HG03039 (cell line): ENCODE measurements around the gene ANKRD35.
"Not testable (repeated sequence)": the region's sequence is repeated elsewhere in the genome, so short reads cannot be mapped to it uniquely, and the experiment has no call there.

Source experiments
- ATAC-seq: cut with Tn5 transposase; IDR thresholded peaks from one replicate; pipeline ENCODE4 v1.9.1; 2021; ENCODE audit warnings: mild to moderate bottlenecking, moderate library complexity; ENCODE audit not compliant: unreplicated experiment

The ANKRD35 gene, protein sequence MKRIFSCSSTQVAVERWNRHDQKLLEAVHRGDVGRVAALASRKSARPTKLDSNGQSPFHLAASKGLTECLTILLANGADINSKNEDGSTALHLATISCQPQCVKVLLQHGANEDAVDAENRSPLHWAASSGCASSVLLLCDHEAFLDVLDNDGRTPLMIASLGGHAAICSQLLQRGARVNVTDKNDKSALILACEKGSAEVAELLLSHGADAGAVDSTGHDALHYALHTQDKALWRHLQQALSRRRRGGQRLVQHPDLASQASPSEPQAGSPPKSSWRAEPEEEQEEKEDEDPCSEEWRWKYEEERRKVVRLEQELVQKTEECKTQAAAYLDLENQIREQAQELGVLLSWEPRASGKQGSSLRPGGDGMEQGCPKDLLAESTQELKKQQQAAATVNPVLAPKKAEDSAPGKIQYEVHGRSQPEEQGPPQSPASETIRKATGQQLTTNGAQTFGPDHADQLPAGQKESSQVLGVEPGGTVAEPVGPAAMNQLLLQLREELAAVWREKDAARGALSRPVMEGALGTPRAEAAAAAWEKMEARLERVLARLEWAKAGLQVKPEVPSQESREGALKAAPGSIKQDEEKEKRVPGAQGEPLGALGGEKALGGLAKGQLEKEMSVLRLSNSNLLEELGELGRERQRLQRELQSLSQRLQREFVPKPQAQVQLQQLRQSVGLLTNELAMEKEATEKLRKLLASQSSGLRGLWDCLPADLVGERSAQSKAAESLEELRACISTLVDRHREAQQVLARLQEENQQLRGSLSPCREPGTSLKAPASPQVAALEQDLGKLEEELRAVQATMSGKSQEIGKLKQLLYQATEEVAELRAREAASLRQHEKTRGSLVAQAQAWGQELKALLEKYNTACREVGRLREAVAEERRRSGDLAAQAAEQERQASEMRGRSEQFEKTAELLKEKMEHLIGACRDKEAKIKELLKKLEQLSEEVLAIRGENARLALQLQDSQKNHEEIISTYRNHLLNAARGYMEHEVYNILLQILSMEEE

GRCh38 chr1:145885738-145886287 is at the start of gene ANKRD35:
TSS of gene ANKRD35 (minus strand) at chr1:145885866. CDS start at chr1:145885758, 108 bp downstream.
- peak; percentile 96 for ATAC-seq

DNA sequence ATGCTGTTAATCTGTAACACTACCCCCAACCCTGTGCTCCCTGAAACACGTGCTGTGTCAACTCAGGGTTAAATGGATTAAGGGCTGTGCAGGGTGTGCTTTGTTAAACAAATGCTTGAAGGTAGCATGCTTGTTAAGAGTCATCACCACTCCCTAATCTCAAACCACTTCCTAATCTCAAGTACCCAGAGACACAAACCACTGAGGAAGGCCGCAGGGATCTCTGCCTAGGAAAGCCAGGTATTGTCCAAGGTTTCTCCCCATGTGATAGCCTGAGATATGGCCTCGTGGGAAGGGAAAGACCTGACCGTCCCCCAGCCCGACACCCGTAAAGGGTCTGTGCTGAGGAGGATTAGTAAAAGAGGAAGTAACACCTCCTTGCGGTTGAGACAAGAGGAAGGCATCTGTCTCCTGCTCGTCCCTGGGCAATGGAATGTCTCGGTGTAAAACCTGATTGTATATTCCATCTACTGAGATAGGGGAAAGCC is 46.9 kb upstream of the ANKRD35 start:
- ATAC-seq: not testable (repeated sequence)

DNA sequence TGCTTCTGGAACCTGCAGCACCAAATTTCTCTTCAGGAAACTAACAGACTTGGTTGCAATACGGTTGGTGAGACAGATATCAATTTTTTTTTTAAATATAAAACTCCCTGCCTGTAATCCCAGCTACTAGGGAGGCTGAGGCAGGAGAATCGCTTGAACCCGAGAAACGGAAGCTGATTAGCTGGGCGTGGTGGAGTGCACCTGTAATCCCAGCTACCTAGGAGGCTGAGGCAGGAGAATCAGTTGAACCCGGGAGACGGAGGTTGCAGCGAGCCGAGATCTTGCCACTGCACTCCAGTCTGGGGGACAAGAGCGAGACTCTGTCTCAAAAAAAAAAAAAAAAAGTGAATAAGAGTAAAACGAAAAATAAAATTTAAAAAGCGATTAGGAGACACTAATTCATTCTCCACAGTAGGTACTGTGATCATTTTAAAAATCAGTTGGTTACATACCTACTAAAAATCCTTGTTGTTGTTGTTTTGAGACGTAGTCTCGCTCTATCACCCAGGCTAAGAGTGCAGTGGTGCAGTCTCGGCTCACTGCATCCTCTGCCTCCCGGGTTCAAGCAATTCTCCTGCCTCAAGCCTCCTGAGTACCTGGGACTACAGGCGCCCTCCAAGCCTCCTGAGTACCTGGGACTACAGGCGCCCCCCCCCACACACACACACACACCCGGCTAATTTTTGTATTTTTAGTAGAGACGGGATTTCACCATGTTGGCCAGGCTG is 42.4 kb upstream of the ANKRD35 start:
- ATAC-seq: no peak

DNA sequence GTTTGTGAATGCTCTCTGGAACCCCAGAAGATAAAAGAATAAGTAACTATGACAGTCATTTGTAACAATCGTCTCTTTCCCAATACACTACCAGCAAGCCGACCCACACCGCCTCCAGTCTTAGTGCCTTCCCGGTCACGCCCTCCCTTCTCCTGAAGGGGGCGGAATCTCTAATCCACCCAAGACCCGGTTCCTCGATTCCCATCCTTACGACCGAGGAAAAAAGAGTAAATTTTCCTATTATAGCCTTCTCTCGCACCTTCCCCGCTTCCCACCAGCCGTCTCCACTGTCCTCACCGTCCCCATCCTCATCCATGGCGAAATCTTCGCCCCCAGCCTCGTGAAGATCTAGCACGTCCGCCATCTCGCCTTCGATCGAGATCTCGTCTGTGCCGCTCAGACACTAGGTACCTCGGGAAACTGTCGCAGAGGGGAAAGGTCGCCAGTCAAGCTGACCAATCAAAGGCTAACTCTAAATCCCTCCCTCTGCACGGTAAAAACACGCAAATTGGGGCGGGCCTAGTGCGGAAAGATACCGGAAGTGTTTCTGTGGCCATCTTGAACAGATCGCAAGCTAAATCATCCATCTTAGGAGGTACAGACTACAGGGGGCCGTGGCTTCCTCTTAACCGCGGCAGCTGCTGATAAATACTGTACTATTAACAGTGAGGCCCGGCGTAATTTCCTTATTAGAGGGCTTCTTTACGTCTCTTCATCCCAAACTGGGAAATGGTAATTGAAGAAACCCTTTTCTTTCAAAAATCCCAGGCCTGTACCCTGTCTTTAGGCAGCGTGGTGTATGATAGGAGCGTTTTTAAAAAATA is 41.6 kb upstream of the ANKRD35 start, which contains the start of gene RBM8A:
RBM8A (minus strand) TSS at position 422 of the 824 bp plus-strand sequence; CDS start at position 364, 58 bp downstream.
- peak; percentile 94 for ATAC-seq

GRCh38 chr1:145926686-145927062 is 41.0 kb upstream of the ANKRD35 start:
- ATAC-seq: no peak

- ATAC-seq: no peak
Measured at GRCh38 chr1:145922266-145922665, 36.6 kb upstream of the ANKRD35 start.

- ATAC-seq: not testable (repeated sequence)
Measured at GRCh38 chr1:145920297-145920696, 34.6 kb upstream of the ANKRD35 start.

DNA sequence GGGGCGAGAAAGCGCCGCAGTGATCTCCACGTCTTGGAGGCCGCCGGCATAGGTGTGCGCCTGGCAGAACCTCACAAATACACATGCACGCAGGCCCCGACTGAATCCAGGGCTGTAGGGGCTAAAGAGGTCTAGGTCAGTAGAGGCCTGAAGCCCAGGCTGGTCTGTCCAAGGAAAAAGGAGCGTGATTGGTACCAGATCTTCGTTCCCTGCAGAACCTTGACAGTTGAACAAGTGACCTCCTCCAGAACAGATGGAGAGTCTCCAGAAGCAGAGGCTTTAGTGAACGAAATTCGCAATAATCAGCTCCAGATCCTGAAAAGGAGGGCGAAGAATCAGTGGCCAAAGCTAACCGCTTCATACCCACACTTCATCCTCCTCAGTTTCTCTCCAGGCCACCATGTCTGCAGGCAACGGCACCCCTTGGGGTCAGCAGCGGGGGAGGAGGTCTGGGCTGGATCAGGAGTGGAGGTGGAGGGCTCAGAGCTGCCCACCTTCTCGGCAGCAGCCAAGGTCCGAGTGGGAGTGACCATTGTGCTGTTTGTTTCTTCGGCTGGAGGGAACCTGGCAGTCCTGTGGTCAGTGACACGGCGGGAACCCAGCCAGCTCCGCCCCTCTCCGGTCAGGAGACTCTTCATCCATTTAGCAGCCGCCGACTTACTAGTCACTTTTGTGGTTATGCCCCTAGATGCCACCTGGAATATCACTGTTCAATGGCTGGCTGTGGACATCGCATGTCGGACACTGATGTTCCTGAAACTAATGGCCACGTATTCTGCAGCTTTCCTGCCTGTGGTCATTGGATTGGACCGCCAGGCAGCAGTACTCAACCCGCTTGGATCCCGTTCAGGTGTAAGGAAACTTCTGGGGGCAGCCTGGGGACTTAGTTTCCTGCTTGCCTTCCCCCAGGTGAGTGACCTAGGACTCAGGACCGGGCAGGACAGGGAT is 33.6 kb upstream of the ANKRD35 start:
- ATAC-seq: peak; percentile 74

DNA sequence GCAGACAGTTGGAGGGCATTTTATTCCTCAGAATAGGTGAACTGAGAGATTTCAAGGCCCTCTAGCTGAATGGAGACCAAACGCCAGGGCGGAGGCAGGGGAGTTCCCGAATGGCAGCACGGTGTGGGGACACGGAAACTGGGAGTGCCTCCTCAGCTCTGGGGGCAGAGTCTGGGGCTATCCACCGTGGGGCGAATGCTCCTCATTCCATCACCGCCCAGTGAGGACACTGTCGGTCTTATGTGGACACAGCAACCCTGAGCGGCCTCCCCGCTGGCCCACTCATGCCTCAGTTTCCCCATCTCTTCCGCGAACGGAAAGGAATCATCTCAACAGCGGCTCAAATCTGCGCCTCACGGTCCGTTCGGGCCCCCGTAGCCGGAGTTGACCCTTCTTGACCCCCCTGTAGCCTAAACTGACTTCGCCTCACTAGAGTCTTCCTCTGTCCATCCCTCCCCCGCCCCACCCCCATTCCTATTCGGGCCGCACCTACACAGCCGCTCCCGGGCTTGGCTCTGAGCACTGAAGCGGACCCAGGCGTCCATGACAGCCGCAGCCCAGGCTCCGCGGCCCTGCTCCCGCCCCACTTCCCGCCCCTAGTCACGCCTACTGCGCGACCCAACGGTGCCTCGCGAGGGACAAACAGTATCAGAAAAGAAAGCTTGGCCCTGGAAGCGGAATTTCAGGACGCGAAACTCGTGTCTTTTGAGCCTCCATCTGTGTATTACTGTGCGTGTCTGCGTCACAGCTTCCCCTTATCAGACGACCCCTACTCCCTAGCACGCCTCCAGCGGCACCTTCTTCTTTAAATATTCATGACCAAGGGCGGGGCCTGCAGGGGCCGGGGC is 32.7 kb upstream of the ANKRD35 start, which contains the start of gene PEX11B:
PEX11B (minus strand) TSS at position 574 of the 848 bp plus-strand sequence; CDS start at position 545, 29 bp downstream.
- peak; percentile 78 for ATAC-seq

DNA sequence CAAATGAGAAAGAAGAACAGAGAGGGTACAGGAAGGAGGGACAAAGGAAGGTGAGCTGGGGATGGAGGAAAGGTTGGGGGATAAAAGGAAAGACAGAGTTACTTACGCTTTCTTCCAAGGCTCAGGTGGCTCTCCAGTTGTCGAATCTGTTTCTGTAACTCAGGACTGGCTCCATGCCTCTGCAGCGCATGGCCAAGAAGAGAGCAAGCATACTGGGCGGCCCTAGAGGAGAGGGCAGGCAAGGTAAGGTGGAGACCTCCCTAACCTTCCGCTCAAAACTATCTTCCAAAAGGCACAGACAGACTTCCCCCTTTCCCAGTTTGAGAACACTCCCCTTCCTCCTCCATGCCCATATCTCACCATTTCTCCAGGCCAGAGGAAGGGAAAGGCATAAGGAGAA is 31.9 kb upstream of the ANKRD35 start:
- ATAC-seq: no peak

DNA sequence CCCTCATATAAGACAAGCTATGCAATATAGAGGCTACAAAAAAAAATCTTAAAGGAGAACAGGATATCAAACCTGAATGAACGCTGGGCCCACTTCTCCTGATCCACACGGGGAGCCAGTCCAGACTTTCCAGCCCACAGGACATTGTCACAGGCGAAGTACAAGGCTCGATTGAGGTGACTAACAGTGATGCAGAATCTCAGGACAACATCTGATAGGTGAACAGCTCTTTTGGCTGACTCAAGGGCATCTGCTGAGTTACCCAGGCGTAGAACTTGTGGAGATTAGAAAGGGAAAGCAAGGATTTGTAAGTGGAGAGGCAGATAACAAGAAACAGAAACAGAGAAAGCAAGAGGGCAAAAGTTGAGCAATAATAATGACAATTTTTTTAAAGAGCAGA is 31.1 kb upstream of the ANKRD35 start:
- ATAC-seq: no peak

DNA sequence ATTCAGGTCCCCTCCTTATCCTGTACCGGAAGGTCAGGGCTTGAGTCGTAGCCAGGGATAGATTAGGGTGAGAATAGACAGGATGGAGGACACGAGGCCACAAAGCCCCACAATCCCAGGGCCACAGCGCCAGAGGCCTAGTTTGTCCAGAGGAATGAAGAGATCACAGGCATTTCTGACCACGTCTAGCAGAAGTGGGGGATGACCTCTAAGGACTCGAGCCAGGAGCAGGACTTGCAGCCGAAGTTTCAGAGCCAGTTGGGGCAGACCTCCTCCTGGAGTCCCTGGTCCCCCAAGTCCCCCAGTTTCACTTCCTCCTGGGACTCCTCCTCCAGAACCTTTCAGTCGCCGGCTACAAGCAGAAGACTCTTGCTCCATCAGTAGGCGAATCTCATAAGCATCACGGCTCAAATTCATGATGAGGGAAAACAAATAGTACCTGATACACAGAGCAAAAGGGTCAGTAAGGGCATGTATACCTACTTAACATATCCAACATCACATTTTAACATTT is 26.5 kb upstream of the ANKRD35 start:
- no peak for ATAC-seq

GRCh38 chr1:145908653-145909052 is 23.0 kb upstream of the ANKRD35 start:
- no peak for ATAC-seq

GRCh38 chr1:145906954-145907753 is 21.5 kb upstream of the ANKRD35 start:
- no peak for ATAC-seq

- no peak for ATAC-seq
Measured at GRCh38 chr1:145901312-145902021, 15.8 kb upstream of the ANKRD35 start.

GRCh38 chr1:145898756-145899155 is 13.1 kb upstream of the ANKRD35 start:
- no peak for ATAC-seq
